ENCODE measurements around the gene FOCAD. TPM values are rescaled to one million over a fixed set of nuclear protein-coding genes. Genes with fewer than 3 reads are reported as not detected.

Gene FOCAD
- total and polyA plus RNA-seq, 12 donors: 11.7 to 41.3 (median 31.2) TPM

- Histone ChIP-seq H3K4me1 (peaks cover 0 to 4% (median 0%) of the 10 kb centered on the region in 9 donors), H3K9me3 (no peaks in the 10 kb centered on the region), H3K4me3 (no peak overlapping the region), H3K36me3 (no peaks in the 10 kb centered on the region), H3K27me3 (no peaks in the 10 kb centered on the region), H3K27ac (no peak overlapping the region)
- WGBS, 2 donors: 76 to 77% methylated on average over 7 of the region's 7 CpGs
- ATAC-seq (peak in 1 of 8 donors; percentile 33), DNase-seq (peak; percentile 44 to 61)
- no peak for TF ChIP-seq CTCF (IDR thresholded peaks at IDR 0.05)
- intact Hi-C loops (cut with DNase I): no loop called here
These were observed 43.5 kb upstream of the FOCAD start for GRCh38 chr9:20640331-20641187.

DNA sequence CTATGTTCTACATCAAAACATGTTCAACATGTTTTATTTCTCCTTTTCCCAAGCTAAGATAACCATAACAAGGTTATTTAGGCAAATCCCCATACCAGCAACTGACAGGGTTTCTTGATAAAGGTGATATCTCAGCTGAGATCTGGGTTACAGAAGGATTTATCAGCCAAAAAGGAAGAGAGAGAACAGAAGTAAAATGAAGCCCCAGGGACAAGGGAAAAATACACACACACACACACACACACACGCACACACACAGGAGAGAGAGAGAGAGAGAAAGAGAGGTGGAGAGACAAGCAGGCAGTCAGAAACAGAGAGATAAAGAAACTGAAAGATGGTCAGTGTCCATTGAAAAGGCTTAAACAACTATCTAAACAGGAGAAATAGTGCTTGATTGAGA is 42.0 kb upstream of the FOCAD start:
- H3K9me3 ChIP-seq: no peaks in the 10 kb centered on the region
- 56 to 86% methylated on average over 1 of the region's 1 CpG for WGBS, 2 donors
- peaks cover 0 to 4% (median 0%) of the 10 kb centered on the region in 9 donors for H3K4me1 ChIP-seq
- H3K27me3 ChIP-seq: no peaks in the 10 kb centered on the region
- TF ChIP-seq CTCF (IDR thresholded peaks at IDR 0.05): no peak
- intact Hi-C loops (cut with DNase I): loop anchor here in 1 of 10 donors (1.0 kb wide), 1 partner anchor 35 kb away; no protein-coding TSS in a partner anchor
- no peak for DNase-seq
- no peak for ATAC-seq
- no peaks in the 10 kb centered on the region for H3K36me3 ChIP-seq
- no peak overlapping the region for H3K27ac ChIP-seq
- H3K4me3 ChIP-seq: no peak overlapping the region

DNA sequence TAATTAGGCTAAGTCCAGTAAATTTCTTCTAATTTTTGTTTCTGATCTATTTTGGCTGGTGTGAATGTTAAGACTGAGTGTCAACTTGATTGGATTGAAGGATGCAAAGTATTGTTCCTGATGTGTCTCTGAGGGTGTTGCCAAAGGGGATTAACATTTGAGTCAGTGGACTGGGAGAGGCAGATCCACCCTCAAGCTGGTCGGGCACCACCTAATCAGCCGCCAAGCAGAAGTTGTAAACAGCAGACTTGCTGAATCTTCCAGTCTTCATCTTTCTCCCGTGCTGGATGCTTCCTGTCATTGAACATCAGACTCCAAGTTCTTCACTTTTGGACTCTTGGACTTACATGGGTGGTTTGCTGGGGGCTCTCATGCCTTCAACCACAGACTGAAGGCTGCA is 40.4 kb upstream of the FOCAD start:
- no peak overlapping the region for H3K4me3 ChIP-seq
- peaks cover 0 to 4% (median 0%) of the 10 kb centered on the region in 9 donors for H3K4me1 ChIP-seq
- WGBS, 2 donors: 81 to 85% methylated on average over 3 of the region's 3 CpGs
- H3K27ac ChIP-seq: no peak overlapping the region
- TF ChIP-seq CTCF (IDR thresholded peaks at IDR 0.05): no peak
- H3K27me3 ChIP-seq: no peaks in the 10 kb centered on the region
- DNase-seq: no peak
- ATAC-seq: no peak
- peaks cover 0 to 6% (median 0%) of the 10 kb centered on the region in 11 donors for H3K9me3 ChIP-seq
- no peaks in the 10 kb centered on the region for H3K36me3 ChIP-seq
- intact Hi-C loops (cut with DNase I): no loop called here

DNA sequence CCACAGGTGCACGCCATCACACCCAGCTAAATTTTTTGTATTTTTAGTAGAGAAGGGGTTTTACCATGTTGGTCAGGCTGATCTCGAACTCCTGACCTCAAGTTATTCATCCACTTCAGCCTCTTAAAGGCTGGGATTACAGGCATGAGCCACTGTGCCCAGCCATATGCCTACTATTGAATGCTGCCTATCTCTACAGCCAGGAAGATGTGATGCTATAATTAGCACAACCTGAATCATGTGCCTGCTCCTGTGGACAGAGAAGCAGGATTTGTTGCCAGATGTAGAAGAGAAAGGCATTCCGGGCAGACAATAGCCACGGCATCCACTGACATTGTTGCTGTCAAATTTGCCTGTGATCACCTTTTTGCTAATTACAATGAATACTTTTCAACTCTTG is 37.4 kb upstream of the FOCAD start:
- intact Hi-C loops (cut with DNase I): no loop called here
- Histone ChIP-seq H3K36me3 (no peaks in the 10 kb centered on the region), H3K4me1 (no peaks in the 10 kb centered on the region), H3K27me3 (no peaks in the 10 kb centered on the region), H3K9me3 (peaks cover 0 to 9% (median 0%) of the 10 kb centered on the region in 11 donors), H3K4me3 (no peak overlapping the region), H3K27ac (peak overlapping the region in 2 of 10 donors; percentile 43 to 46)
- 58 to 64% methylated on average over 4 of the region's 4 CpGs for WGBS, 2 donors
- ATAC-seq: peak; percentile 76 to 98 (median 90)
- TF ChIP-seq CTCF (IDR thresholded peaks at IDR 0.05): no peak
- DNase-seq: peak in 1 of 2 donors; percentile 28

Data from heart right ventricle (tissue), 16 donors.